ENCODE measurements around the gene CAMTA1.
"Not testable (repeated sequence)": the region's sequence is repeated elsewhere in the genome, so short reads cannot be mapped to it uniquely, and the experiment has no call there.

The CAMTA1 gene

GRCh38 chr1:7778133-7778628 is 992.9 kb downstream of the CAMTA1 start:
- DNase-seq (ENCODE audit: low spot score): no peak

GRCh38 chr1:7780976-7781375 is 995.7 kb downstream of the CAMTA1 start:
- DNase-seq (ENCODE audit: low spot score): no peak

GRCh38 chr1:7781501-7781900 is 996.2 kb downstream of the CAMTA1 start:
- DNase-seq (ENCODE audit: low spot score): no peak

GRCh38 chr1:7781923-7782495 is 996.8 kb downstream of the CAMTA1 start:
- no peak for DNase-seq (ENCODE audit: low spot score)

GRCh38 chr1:7783178-7783711 is 998.0 kb downstream of the CAMTA1 start:
- peak; percentile 70 for DNase-seq (ENCODE audit: low spot score)

- DNase-seq (ENCODE audit: low spot score): peak; percentile 96
Observed at GRCh38 chr1:7783826-7784491, 998.7 kb downstream of the CAMTA1 start, which contains the start of gene PER3. Gene PER3 (plus strand): TSS chr1:7784291. CDS start chr1:7784878, 587 bp downstream.

GRCh38 chr1:7784492-7785071 is 999.3 kb downstream of the CAMTA1 start:
- DNase-seq (ENCODE audit: low spot score): no peak

- DNase-seq (ENCODE audit: low spot score): no peak
Observed at GRCh38 chr1:7785108-7785507, 999.9 kb downstream of the CAMTA1 start.

GRCh38 chr1:7786795-7787194 is 1001.5 kb downstream of the CAMTA1 start:
- no peak for DNase-seq (ENCODE audit: low spot score)

- DNase-seq (ENCODE audit: low spot score): no peak
Observed at GRCh38 chr1:7789828-7790227, 1004.6 kb downstream of the CAMTA1 start.

- DNase-seq (ENCODE audit: low spot score): not testable (repeated sequence)
Observed at GRCh38 chr1:7791027-7791426, 1005.8 kb downstream of the CAMTA1 start.

- no peak for DNase-seq (ENCODE audit: low spot score)
Observed at GRCh38 chr1:7795406-7795805, 1010.2 kb downstream of the CAMTA1 start.

GRCh38 chr1:7805460-7805859 is 1020.2 kb downstream of the CAMTA1 start:
- DNase-seq (ENCODE audit: low spot score): no peak

GRCh38 chr1:7808253-7808844 is 1023.1 kb downstream of the CAMTA1 start:
- DNase-seq (ENCODE audit: low spot score): peak; percentile 69

- DNase-seq (ENCODE audit: low spot score): no peak
Observed at GRCh38 chr1:7809742-7810141, 1024.5 kb downstream of the CAMTA1 start.

GRCh38 chr1:7810395-7810794 is 1025.1 kb downstream of the CAMTA1 start:
- DNase-seq (ENCODE audit: low spot score): no peak

GRCh38 chr1:7811476-7811875 is 1026.2 kb downstream of the CAMTA1 start:
- no peak for DNase-seq (ENCODE audit: low spot score)

- no peak for DNase-seq (ENCODE audit: low spot score)
Observed at GRCh38 chr1:7813677-7814373, 1028.6 kb downstream of the CAMTA1 start.

Measured in NAMALWA (cell line).